Measurements from ENCODE around the gene CBFB. TPM values are rescaled to one million over a fixed set of nuclear protein-coding genes. Genes with fewer than 3 reads are reported as not detected.

Gene CBFB
- polyA plus RNA-seq, 1 donor (not counting 4 experiments of a cell fraction or from before 2014, with no cell fraction given): 39.7 TPM

- no peak for FAIRE-seq
- H3K79me2 ChIP-seq (ENCODE audit: control insufficient read depth, insufficient read depth, low read length): peaks cover 4% of the 10 kb centered on the region
- peaks cover 2% of the 10 kb centered on the region for H3K9me1 ChIP-seq (ENCODE audit: control insufficient read depth, extremely low read depth, insufficient read depth, low read length)
- no peaks in the 10 kb centered on the region for H3K27me3 ChIP-seq (ENCODE audit: control insufficient read depth, extremely low read depth, insufficient read depth, low read length)
- H3K4me2 ChIP-seq (ENCODE audit: control insufficient read depth, extremely low read depth, insufficient read depth, low read depth, low read length): no peak overlapping the region
- H3K9me3 ChIP-seq (ENCODE audit: control insufficient read depth, low read depth, low read length): no peaks in the 10 kb centered on the region
- no peak overlapping the region for H2AFZ ChIP-seq (ENCODE audit: control insufficient read depth, low read length)
- dilution Hi-C loops (cut with MboI; ENCODE audit: extremely low pct_ligation_motif_present, low sequenced_read_pairs): no loop called here
- no peak overlapping the region for H3K9ac ChIP-seq (ENCODE audit: control insufficient read depth, extremely low read depth, insufficient read depth, low read length)
- no peak for DNase-seq (ENCODE audit: low read depth, low spot score)
- H3K4me3 ChIP-seq (ENCODE audit: control insufficient read depth in 2 of 3, extremely low read depth in 1 of 3, insufficient read depth in 2 of 3, low read depth in 1 of 3, low read length in 3 of 3): no peak overlapping the region
- H3K4me1 ChIP-seq (ENCODE audit: control insufficient read depth, extremely low read depth, insufficient read depth, low read length): peaks cover 15% of the 10 kb centered on the region
- H4K20me1 ChIP-seq (ENCODE audit: control insufficient read depth, extremely low read depth, insufficient read depth, low read length): no peaks in the 10 kb centered on the region
- TF ChIP-seq CTCF (optimal IDR thresholded peaks at IDR 0.05 in 1 of 3, IDR thresholded peaks at IDR 0.05 in 1 of 3, conservative IDR thresholded peaks at IDR 0.05 in 1 of 3; ENCODE audit: extremely low read depth in 1 of 3, insufficient read depth in 2 of 3, low read length in 3 of 3): no peak
- no peak for TF ChIP-seq EZH2 (IDR thresholded peaks at IDR 0.05; ENCODE audit: low read length)
- no peak overlapping the region for H3K27ac ChIP-seq (ENCODE audit: control insufficient read depth, insufficient read depth, low read length)
- peaks cover 0 to 2% of the 10 kb centered on the region in 2 experiments for H3K36me3 ChIP-seq (ENCODE audit: control insufficient read depth in 2 of 2, extremely low read depth in 1 of 2, insufficient read depth in 2 of 2, low read length in 2 of 2)
Observed at GRCh38 chr16:67105246-67105645, 76.3 kb downstream of the CBFB start.

- Histone ChIP-seq H3K4me1 (ENCODE audit: control insufficient read depth, extremely low read depth, insufficient read depth, low read length) (peaks cover 19% of the 10 kb centered on the region), H3K9me1 (ENCODE audit: control insufficient read depth, extremely low read depth, insufficient read depth, low read length) (peaks cover 2% of the 10 kb centered on the region), H3K27ac (ENCODE audit: control insufficient read depth, insufficient read depth, low read length) (no peak overlapping the region), H3K27me3 (ENCODE audit: control insufficient read depth, extremely low read depth, insufficient read depth, low read length) (no peaks in the 10 kb centered on the region), H4K20me1 (ENCODE audit: control insufficient read depth, extremely low read depth, insufficient read depth, low read length) (no peaks in the 10 kb centered on the region), H3K79me2 (ENCODE audit: control insufficient read depth, insufficient read depth, low read length) (peaks cover 11% of the 10 kb centered on the region), H3K9me3 (ENCODE audit: control insufficient read depth, low read depth, low read length) (no peaks in the 10 kb centered on the region), H3K4me3 (ENCODE audit: control insufficient read depth in 2 of 3, extremely low read depth in 1 of 3, insufficient read depth in 2 of 3, low read depth in 1 of 3, low read length in 3 of 3) (no peak overlapping the region), H3K9ac (ENCODE audit: control insufficient read depth, extremely low read depth, insufficient read depth, low read length) (no peak overlapping the region), H3K36me3 (ENCODE audit: control insufficient read depth in 2 of 2, extremely low read depth in 1 of 2, insufficient read depth in 2 of 2, low read length in 2 of 2) (peaks cover 0 to 2% of the 10 kb centered on the region in 2 experiments), H2AFZ (ENCODE audit: control insufficient read depth, low read length) (no peak overlapping the region), H3K4me2 (ENCODE audit: control insufficient read depth, extremely low read depth, insufficient read depth, low read depth, low read length) (peak overlapping the region; percentile 32)
- dilution Hi-C loops (cut with MboI; ENCODE audit: extremely low pct_ligation_motif_present, low sequenced_read_pairs): no loop called here
- FAIRE-seq: no peak
- DNase-seq (ENCODE audit: low read depth, low spot score): no peak
- TF ChIP-seq CTCF (optimal IDR thresholded peaks at IDR 0.05 in 1 of 3, IDR thresholded peaks at IDR 0.05 in 1 of 3, conservative IDR thresholded peaks at IDR 0.05 in 1 of 3; ENCODE audit: extremely low read depth in 1 of 3, insufficient read depth in 2 of 3, low read length in 3 of 3) (no peak), EZH2 (IDR thresholded peaks at IDR 0.05; ENCODE audit: low read length) (no peak)
Observed at GRCh38 chr16:67105881-67106280, 76.9 kb downstream of the CBFB start.
